GM18499 (cell line): ENCODE measurements around the gene CRYBB2.
"Not testable (repeated sequence)": the region's sequence is repeated elsewhere in the genome, so short reads cannot be mapped to it uniquely, and the experiment has no call there.

Experiments
- ATAC-seq: cut with Tn5 transposase; IDR thresholded peaks from one replicate; pipeline ENCODE4 v1.9.1; 2021; ENCODE audit warnings: moderate number of reproducible peaks; ENCODE audit not compliant: insufficient read depth, unreplicated experiment

Gene CRYBB2

DNA sequence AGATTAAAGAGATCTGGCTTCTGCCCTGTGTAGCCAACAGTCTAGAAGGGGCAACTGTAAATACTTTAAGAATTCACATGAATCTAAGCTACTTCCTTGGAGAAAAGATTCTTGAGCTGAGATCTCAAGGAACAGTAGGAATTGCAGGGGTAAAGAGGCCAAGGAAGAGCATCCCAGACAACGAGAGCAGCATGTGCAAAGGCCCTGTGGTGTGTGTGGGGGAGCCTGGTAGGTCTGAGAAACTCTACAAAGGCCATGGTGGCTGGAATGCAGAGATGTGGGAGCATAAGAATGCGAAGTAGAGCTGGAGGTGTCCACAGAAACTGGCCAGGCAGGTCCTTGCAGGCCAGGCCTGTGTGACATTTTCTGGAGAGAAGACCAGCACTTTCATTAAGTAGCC is 11.3 kb downstream of the CRYBB2 start:
- not testable (repeated sequence) for ATAC-seq

DNA sequence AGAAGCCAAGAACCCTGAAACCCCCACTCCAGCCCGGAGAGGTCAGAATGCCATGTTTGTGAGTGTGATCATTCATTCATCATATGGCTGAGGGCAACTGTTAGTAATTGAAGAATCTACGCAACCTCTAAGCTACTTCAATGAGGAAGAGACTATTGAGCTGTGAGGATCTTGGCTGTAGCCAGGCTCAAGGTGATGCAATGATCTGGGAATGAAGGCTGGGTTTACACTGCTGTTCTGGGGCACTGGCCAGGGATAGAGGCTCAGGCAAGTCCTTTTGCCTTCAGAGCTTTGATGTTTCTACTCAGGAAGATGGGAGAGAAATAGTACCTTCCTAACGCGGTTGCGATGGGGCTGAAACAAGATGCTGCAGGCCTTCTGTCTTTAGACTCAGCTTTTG is 12.9 kb downstream of the CRYBB2 start:
- no peak for ATAC-seq

DNA sequence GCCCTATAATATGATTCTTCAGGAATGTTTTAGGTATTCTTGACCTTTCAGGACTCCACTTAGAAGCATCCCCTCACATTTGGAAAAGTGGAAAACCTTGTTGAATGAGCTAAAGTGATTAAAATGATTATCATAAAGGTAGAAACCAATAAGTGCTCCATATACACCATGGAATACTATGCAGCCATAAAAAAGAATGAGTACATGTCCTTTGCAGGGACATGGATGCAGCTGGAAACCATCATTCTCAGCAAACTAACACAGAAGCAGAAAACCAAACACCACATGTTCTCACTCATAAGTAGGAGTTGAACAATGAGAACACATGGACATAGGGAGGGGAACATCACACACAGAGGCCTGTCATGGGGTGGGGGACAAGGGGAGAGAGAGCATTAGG is 14.3 kb downstream of the CRYBB2 start:
- not testable (repeated sequence) for ATAC-seq

DNA sequence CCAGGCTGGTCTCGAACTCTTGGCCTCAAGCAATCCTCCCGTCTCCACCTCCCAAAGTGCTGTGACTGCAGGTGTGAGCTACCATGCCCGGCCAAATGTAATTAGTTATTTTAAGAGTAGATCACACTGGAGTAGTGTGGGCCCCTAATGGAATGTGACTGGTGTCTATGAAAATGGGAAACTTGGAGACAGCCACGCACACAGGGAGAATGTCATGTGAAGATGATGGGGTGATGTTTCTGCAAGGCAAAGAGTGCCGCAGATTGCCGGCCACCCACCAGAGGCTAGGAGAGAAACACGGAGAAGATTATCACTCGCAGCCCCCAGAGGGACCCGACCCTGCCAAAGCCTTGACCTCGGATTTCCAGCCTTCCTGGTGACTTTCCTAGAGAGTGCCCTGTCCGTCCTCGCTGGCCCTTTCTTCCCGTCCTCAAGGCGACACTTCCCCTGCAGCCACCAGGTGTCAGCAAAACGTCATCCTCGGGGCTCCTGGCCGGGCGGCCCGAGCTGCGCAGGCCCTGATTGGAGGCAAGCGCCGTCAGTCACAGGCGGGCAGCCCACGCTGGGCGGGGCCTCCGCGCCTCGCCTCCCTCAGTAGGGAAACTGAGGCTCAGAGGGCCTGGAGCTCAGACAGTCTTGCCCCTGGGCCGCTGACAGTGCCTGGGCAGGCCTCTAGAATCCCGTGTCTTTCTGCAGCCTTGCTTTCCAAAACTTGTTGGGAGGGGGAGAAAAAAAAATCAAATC is 16.3 kb downstream of the CRYBB2 start:
- no peak for ATAC-seq

DNA sequence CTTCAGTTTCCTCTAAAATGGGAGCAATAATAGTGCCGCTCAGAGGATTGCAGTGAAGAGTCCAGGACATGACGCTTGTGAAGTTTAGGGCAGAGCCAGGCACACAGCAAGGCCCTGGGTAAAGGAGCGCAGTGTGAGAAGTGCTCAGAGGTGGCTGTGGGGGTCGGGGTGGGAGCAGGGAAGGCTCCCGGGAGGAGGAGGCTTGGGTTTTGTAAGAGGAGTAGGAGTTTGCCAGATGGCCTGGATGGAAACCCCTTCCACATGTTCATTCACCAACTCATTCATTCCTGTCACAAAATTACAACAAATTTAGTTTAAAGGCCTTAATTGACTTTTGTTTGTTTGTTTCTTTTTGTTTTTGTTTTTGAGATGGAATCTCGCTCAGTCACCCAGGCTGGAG is 17.0 kb downstream of the CRYBB2 start:
- no peak for ATAC-seq

DNA sequence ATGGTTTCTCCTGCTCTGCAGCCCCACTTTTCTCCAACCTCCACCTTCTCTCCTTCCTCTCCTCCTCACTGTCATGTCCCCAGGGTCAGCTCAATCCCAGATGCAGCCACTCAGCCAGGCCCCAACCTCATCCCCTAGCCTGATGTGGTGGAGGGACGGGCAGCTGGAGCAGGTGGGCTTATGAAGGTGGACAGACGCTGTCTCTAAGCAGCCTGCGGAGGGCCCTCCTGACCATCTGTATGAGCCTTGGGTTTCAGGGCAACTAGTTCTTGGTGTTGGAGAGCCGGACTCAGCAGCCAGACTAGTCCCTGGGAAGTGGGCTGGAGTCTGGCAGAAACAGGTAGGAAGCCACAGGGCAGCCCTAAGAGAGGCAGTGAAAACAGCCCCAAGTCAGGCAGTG is 18.1 kb downstream of the CRYBB2 start:
- no peak for ATAC-seq

DNA sequence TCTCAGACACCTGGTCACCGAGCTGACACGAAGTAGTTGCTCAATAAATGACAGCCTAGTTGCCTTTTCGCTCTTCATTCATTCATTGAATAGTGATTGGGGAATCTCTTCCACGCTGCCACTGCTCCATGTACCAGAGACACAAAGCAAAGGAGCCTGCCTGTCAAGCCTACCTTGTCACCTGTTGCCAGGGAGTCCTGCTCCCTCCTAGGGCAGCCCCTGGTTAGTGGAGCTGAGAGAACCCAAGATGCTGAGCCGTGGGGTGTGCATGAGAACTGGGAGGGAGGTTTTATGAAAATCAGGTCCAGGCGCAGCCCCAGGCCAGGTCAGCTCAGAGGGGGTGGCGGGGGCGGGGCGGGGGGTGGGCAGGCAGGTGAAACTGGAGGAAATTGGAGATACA is 18.6 kb downstream of the CRYBB2 start:
- not testable (repeated sequence) for ATAC-seq

DNA sequence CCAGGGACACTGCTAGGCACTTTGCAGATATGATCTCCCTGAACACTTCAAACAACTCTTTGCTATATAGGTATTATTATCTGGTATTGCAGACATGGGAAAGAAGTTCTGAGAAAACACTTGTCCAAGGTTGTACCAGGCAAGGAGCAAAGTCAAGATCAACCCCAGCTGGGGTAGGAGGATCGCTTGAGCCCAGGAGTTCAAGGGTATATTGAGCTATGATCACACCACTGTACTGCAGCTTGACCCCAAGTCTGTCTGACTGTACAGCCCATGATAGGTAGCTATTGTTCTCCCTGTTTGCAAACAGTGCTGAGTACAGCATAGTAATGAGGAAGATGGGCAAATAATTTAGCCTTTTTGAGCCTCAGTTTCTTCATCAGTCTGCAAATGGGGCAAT is 35.7 kb downstream of the CRYBB2 start:
- not testable (repeated sequence) for ATAC-seq

DNA sequence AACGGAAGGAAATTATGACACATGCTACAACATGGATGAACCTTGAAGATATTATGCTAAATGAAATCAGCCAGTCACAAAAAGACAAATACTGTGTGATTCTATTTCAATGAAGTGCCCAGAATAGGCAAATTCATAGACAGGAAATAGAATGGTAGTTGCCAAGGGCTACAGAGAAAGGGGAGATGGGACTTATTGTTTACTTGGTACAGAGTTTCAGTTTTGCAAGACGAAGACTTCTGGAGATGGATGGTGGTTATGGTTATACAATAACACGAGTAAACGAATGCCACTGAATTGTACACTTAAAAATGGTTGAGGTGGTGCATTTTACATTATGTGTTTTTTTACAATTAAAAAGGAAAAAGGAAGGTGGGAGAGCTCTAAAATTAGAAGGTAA is 48.1 kb downstream of the CRYBB2 start:
- not testable (repeated sequence) for ATAC-seq

DNA sequence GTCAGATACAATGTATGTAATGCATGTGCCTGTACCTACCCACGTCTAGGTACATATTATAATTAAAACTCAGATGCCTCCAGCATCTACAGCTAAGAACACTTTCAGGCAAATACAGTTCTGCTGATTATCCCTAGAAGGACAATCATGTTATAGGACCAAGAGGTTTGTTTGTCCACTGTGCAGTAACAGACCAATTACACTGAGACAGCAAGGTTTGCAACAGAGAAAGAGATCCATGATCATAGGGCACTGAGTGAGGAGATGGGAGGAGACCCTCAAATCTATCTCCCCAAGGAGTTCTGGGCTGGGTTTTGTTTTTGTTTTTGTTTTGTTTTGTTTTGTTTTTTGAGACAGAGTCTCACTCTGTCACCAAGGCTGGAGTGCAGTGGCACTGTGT is 49.5 kb downstream of the CRYBB2 start:
- ATAC-seq = not testable (repeated sequence)

DNA sequence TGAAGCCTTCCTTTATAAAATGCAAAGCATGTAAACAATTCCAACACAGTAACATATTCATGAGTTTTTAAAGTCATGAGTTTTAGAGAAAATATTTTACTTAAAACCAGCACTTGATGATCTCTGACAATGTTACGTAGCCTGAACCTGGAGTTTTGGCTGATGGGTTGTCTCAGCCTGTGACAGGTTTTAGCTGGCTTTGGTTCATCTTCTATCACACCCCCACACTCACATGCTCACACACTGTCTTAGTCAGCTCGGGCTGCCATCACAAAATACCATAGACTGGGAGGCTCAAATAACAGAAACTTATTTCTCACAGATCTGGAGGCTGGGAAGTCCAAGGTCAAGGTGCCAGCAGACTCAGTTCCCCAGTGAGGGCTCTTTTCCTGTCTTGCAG is 50.6 kb downstream of the CRYBB2 start:
- ATAC-seq = not testable (repeated sequence)

DNA sequence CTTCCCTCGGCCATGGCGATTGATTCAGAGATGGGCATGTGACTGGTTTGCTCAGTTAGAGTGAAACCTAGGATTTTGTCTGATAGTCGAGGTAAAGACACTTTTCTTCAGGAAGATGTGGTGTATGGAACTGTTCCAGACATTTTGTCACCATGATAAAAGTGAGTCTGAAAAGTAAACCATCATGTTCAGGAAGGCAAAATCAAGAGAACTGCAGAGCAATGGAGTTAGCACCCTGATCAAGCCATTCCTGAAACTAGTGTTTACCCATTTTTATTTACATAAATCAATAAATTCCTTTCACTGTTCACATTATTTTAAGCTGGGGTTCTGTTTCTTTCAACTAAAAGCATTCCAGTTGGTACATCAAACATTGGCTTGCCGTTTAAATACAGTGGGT is 53.8 kb downstream of the CRYBB2 start:
- not testable (repeated sequence) for ATAC-seq

DNA sequence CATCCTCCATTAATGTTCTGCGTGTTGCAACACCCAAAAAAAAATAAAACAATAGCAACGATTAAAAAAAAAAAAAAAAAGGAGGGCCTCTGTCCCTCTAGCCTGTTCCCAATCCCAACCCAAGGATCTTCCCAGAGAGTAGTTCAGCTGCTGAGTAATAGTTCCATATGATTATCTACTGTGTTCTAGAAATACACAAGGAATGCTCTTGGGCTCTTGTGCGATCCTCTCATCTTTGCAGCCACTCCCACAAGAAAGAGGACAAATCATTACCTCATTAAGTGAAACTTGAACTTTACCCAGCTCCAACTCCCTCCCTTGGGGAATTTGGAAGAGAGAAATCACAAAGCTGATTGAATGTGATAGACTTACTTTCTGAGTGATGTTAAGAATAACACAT is 54.5 kb downstream of the CRYBB2 start:
- not testable (repeated sequence) for ATAC-seq

DNA sequence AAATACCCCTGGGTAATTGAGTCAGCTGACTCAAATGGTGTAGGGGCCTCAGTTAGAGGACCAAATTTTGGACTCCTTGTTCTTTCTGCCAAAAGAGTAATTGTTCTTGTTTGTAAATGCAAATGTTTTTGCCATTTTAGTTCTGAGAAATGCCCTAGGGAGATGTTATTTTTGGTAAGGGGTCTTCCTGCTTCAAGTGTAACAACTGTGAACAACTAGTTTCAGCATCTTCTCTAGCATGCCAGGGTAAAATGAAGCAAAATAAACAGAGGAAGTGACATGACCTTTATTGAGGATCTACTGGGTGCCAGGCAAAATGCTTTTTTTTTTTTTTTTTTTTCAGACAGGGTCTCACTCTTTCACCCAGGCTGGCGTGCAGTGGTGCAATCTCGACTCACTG is 60.7 kb downstream of the CRYBB2 start:
- ATAC-seq = not testable (repeated sequence)
